Measurements from ENCODE around the gene PRKAG2. TPM values are rescaled to one million over a fixed set of nuclear protein-coding genes. Genes with fewer than 3 reads are reported as not detected.
"Not testable (repeated sequence)": the region's sequence is repeated elsewhere in the genome, so short reads cannot be mapped to it uniquely, and the experiment has no call there.

The PRKAG2 gene
- total RNA-seq, 3 donors from 2014 or later = 42.4 to 48.5 (median 46.6) TPM

GRCh38 chr7:151537818-151538561, 338.9 kb downstream of the PRKAG2 start:
- Histone ChIP-seq H3K4me1 (ENCODE audit: low read depth) (no peaks in the 10 kb centered on the region), H3K4me3 (no peak overlapping the region), H3K9me3 (no peaks in the 10 kb centered on the region), H3K36me3 (ENCODE audit: low read depth) (no peaks in the 10 kb centered on the region)
- intact Hi-C loops (cut with DNase I, micrococcal nuclease) = no loop called here
- TF ChIP-seq, protein P1, sequence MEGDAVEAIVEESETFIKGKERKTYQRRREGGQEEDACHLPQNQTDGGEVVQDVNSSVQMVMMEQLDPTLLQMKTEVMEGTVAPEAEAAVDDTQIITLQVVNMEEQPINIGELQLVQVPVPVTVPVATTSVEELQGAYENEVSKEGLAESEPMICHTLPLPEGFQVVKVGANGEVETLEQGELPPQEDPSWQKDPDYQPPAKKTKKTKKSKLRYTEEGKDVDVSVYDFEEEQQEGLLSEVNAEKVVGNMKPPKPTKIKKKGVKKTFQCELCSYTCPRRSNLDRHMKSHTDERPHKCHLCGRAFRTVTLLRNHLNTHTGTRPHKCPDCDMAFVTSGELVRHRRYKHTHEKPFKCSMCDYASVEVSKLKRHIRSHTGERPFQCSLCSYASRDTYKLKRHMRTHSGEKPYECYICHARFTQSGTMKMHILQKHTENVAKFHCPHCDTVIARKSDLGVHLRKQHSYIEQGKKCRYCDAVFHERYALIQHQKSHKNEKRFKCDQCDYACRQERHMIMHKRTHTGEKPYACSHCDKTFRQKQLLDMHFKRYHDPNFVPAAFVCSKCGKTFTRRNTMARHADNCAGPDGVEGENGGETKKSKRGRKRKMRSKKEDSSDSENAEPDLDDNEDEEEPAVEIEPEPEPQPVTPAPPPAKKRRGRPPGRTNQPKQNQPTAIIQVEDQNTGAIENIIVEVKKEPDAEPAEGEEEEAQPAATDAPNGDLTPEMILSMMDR (IDR thresholded peaks at IDR 0.05) = no peak
- ATAC-seq (no peak), DNase-seq (no peak)

GRCh38 chr7:151536178-151536577, 340.7 kb downstream of the PRKAG2 start:
- H3K9me3 ChIP-seq; H3K4me1 ChIP-seq (ENCODE audit: low read depth); H3K36me3 ChIP-seq (ENCODE audit: low read depth); DNase-seq; H3K4me3 ChIP-seq; intact Hi-C loops (cut with DNase I, micrococcal nuclease); ATAC-seq: not testable (repeated sequence)

DNA sequence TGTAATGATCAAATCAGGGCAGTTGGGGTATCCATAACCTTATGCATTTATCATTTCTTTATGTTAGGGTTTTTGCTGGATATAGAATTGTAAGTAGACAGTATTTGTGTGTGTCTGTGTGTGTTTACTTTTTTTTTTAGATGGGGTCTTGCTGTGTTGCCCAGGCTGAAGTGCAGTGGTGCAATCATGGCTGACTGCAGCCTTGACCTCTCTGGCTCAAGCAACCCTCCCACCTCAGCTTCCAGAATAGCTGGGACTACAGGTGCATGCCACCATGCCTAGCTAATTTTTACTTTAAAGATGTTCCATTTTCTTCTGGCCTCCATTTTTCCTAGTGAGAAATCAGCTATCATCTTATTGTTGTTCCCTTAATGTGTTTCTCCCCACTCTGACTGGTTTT, 347.1 kb downstream of the PRKAG2 start:
- intact Hi-C loops (cut with DNase I, micrococcal nuclease) = no loop called here
- Histone ChIP-seq H3K9me3 (peaks cover 14% of the 10 kb centered on the region), H3K4me1 (ENCODE audit: low read depth) (no peaks in the 10 kb centered on the region), H3K36me3 (ENCODE audit: low read depth) (no peaks in the 10 kb centered on the region), H3K4me3 (no peak overlapping the region)
- ATAC-seq = no peak
- DNase-seq = no peak
- TF ChIP-seq, protein P1 (IDR thresholded peaks at IDR 0.05) = no peak

DNA sequence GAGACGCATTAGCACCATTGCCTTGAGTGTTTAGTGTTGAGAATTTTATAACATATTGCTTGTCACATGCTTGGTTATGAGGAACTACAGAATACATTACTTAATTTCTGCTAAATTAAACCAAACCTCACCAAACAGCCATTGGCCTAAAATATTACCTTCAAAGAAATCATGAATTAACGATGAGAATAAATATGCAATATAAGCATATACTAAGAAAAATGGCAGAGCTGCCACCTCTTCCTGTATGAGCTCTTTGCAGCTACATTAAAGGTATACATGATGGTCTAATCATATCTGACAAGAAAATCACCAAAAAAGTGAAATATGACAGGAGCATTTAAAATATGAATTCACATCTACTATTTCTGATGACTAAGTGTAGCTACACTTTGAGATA, 352.1 kb downstream of the PRKAG2 start:
- ATAC-seq (no peak), DNase-seq (no peak)
- H3K4me3 ChIP-seq = no peak overlapping the region
- intact Hi-C loops (cut with DNase I, micrococcal nuclease) = no loop called here
- H3K36me3 ChIP-seq (ENCODE audit: low read depth) = no peaks in the 10 kb centered on the region
- H3K4me1 ChIP-seq (ENCODE audit: low read depth) = no peaks in the 10 kb centered on the region
- TF ChIP-seq, protein P1 (IDR thresholded peaks at IDR 0.05) = no peak
- peaks cover 1% of the 10 kb centered on the region for H3K9me3 ChIP-seq

- no peaks in the 10 kb centered on the region for H3K9me3 ChIP-seq
- intact Hi-C loops (cut with DNase I, micrococcal nuclease) = no loop called here
- no peak for DNase-seq
- H3K36me3 ChIP-seq (ENCODE audit: low read depth) = no peaks in the 10 kb centered on the region
- ATAC-seq = no peak
- no peaks in the 10 kb centered on the region for H3K4me1 ChIP-seq (ENCODE audit: low read depth)
- TF ChIP-seq, protein P1 (IDR thresholded peaks at IDR 0.05) = no peak
- no peak overlapping the region for H3K4me3 ChIP-seq
Observed at GRCh38 chr7:151524331-151524730, 352.6 kb downstream of the PRKAG2 start.

DNA sequence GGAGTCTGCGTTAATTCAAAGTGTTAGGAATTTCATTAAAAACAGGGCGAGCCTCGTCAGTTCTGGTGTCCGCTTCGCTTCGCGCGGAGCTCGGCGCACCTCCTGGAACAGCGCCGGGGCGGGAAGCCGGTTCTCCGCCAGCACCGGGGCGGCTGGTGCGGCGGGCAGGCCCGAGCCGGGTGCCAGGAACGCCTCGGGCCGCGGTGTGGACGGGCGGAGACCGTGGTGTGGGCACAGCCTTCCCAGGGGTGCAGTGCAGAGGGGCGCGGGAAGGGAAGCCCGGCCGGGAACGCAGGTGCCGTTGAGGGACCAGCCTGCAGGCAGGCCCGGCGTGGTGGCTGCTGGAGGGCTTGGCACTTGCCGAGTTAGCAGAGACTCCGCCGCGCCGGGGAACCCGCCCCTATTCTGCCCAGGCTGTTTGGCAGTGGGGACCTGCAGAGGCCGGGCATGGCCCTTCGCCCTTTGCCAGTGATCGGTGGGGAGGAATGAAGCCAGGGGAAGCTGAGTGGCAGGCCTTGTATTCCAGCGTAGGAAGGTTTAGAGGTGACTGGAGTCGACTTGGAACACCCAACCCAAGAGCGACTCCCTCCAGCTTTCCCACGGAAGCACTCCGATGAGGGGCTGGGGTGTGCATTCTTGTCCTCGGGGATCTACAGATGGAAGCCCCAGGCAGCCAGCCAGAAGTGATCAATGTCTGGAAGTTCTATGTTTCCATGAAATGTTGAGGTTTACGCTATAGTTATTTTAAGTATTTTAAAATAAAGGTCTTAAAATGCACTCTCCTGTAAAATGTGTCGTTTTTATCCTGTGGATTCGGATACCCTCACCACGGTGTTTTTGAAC, 356.3 kb downstream of the PRKAG2 start:
- DNase-seq (peak; percentile 51 to 79 (median 79)), ATAC-seq (peak; percentile 22)
- Histone ChIP-seq H3K4me3 (peak overlapping the region; percentile 20), H3K36me3 (ENCODE audit: low read depth) (no peaks in the 10 kb centered on the region), H3K4me1 (ENCODE audit: low read depth) (peaks cover 10% of the 10 kb centered on the region), H3K9me3 (no peaks in the 10 kb centered on the region)
- intact Hi-C loops (cut with DNase I, micrococcal nuclease) = no loop called here
- TF ChIP-seq, protein P1 (IDR thresholded peaks at IDR 0.05) = no peak

All from mucosa of descending colon (tissue), 3 donors.